Astrocyte (in vitro differentiated cells and primary cell): ENCODE data around the gene SIAE. TPM values are rescaled to one million over a fixed set of nuclear protein-coding genes. Genes with fewer than 3 reads are reported as not detected.

ENCODE experiments used
- DNase-seq: peaks from one replicate; pipeline ENCODE4 v3.0.0-alpha.2; 2010; ENCODE audit warnings: low read depth
- FAIRE-seq: peaks from 2 replicates; lab custom pipeline; 2011; peaks lifted over from hg19 to GRCh38; lab: Jason Lieb, UNC
- H2AFZ ChIP-seq: 2 replicates; pipeline ENCODE4 v1.6.0; 2012; ENCODE audit warnings: low read depth, low read length, inconsistent platforms
- H3K27ac ChIP-seq: 2 replicates; pipeline ENCODE4 v1.5.1; 2011; ENCODE audit warnings: low read depth, low read length, inconsistent platforms
- H3K27me3 ChIP-seq: 2 replicates; pipeline ENCODE4 v1.6.0; 2011; ENCODE audit warnings: low read length, inconsistent platforms; ENCODE audit not compliant: insufficient read depth
- H3K36me3 ChIP-seq: 2 replicates; pipeline ENCODE4 v1.5.1; 2011; ENCODE audit warnings: low read length, inconsistent platforms; ENCODE audit not compliant: insufficient read depth
- H3K4me1 ChIP-seq: 2 replicates; pipeline ENCODE4 v1.5.1; 2011; ENCODE audit warnings: low read length, inconsistent platforms; ENCODE audit not compliant: insufficient read depth
- H3K4me2 ChIP-seq: 2 replicates; pipeline ENCODE4 v1.6.0; 2012; ENCODE audit warnings: low read length, inconsistent platforms
- H3K4me3 ChIP-seq: 2 replicates; pipeline ENCODE4 v1.5.1; 2011; ENCODE audit warnings: low read depth, mild to moderate bottlenecking, low read length, inconsistent platforms; ENCODE audit not compliant: insufficient read depth
- H3K79me2 ChIP-seq: 2 replicates; pipeline ENCODE4 v1.6.0; 2012; ENCODE audit warnings: mild to moderate bottlenecking, low read length, inconsistent platforms; ENCODE audit not compliant: insufficient read depth
- H3K9ac ChIP-seq: 2 replicates; pipeline ENCODE4 v1.6.0; 2012; ENCODE audit warnings: mild to moderate bottlenecking, low read length, inconsistent platforms
- H3K9me3 ChIP-seq: 2 replicates; pipeline ENCODE4 v1.5.1; 2012; ENCODE audit warnings: low read depth, mild to moderate bottlenecking, low read length, inconsistent platforms; ENCODE audit not compliant: insufficient read depth
- H4K20me1 ChIP-seq: 2 replicates; pipeline ENCODE4 v1.6.0; 2012; ENCODE audit warnings: low read length, inconsistent platforms; ENCODE audit not compliant: insufficient read depth
- H3K27ac Mint-ChIP-seq: one replicate; pipeline ENCODE4 v1.8.0; 2021; ENCODE audit warnings: mild to moderate bottlenecking, mixed read lengths; ENCODE audit not compliant: unreplicated experiment
- H3K27me3 Mint-ChIP-seq: one replicate; pipeline ENCODE4 v1.8.0; 2021; ENCODE audit warnings: low read depth, mixed read lengths; ENCODE audit not compliant: unreplicated experiment
- H3K36me3 Mint-ChIP-seq: one replicate; pipeline ENCODE4 v1.8.0; 2021; ENCODE audit warnings: low read depth, mixed read lengths; ENCODE audit not compliant: unreplicated experiment
- H3K4me1 Mint-ChIP-seq: one replicate; pipeline ENCODE4 v1.8.0; 2021; ENCODE audit warnings: low read depth, mixed read lengths; ENCODE audit not compliant: unreplicated experiment
- H3K4me3 Mint-ChIP-seq: one replicate; pipeline ENCODE4 v1.8.0; 2021; ENCODE audit warnings: mild to moderate bottlenecking, moderate library complexity, mixed read lengths; ENCODE audit not compliant: unreplicated experiment
- H3K9me3 Mint-ChIP-seq: one replicate; pipeline ENCODE4 v1.8.0; 2021; ENCODE audit warnings: mild to moderate bottlenecking, mixed read lengths; ENCODE audit not compliant: unreplicated experiment
- CTCF ChIP-seq: IDR thresholded peaks from 2 replicates; pipeline ENCODE4 v1.5.1; 2011; ENCODE audit warnings: low read depth, mild to moderate bottlenecking, inconsistent platforms, low read length, moderate library complexity; ENCODE audit not compliant: insufficient read depth
- EZH2 ChIP-seq: IDR thresholded peaks from 2 replicates; pipeline ENCODE4 v1.6.1; 2012; ENCODE audit warnings: mild to moderate bottlenecking, low read length, inconsistent platforms; ENCODE audit not compliant: insufficient read depth
- total RNA-seq: library from RNA; stranded (reverse); gene quantifications from 2 replicates; pipeline ENCODE4 v1.2.1, GENCODE V29; 2021

Gene SIAE
- total RNA-seq, 1 donor from 2014 or later: 15.4 TPM

GRCh38 chr11:124629961-124630360, 43.6 kb downstream of the SIAE start:
- H3K4me3 ChIP-seq: no peak overlapping the region
- no peaks in the 10 kb centered on the region for H3K9me3 Mint-ChIP-seq
- peaks cover 14% of the 10 kb centered on the region for H3K36me3 Mint-ChIP-seq
- DNase-seq: no peak
- H3K9me3 ChIP-seq: no peaks in the 10 kb centered on the region
- no peaks in the 10 kb centered on the region for H3K27me3 ChIP-seq
- peaks cover 41% of the 10 kb centered on the region for H4K20me1 ChIP-seq
- TF ChIP-seq EZH2 (no peak), CTCF (no peak)
- H3K4me1 ChIP-seq: no peaks in the 10 kb centered on the region
- FAIRE-seq: no peak
- no peak overlapping the region for H3K9ac ChIP-seq
- no peak overlapping the region for H3K27ac ChIP-seq
- peaks cover 50% of the 10 kb centered on the region for H3K36me3 ChIP-seq
- H3K4me3 Mint-ChIP-seq: no peak overlapping the region
- H3K27ac Mint-ChIP-seq: no peak overlapping the region
- H3K4me1 Mint-ChIP-seq: peaks cover 4% of the 10 kb centered on the region
- no peaks in the 10 kb centered on the region for H3K27me3 Mint-ChIP-seq
- H3K79me2 ChIP-seq: peaks cover 26% of the 10 kb centered on the region
- H3K4me2 ChIP-seq: no peak overlapping the region
- H2AFZ ChIP-seq: no peak overlapping the region

DNA sequence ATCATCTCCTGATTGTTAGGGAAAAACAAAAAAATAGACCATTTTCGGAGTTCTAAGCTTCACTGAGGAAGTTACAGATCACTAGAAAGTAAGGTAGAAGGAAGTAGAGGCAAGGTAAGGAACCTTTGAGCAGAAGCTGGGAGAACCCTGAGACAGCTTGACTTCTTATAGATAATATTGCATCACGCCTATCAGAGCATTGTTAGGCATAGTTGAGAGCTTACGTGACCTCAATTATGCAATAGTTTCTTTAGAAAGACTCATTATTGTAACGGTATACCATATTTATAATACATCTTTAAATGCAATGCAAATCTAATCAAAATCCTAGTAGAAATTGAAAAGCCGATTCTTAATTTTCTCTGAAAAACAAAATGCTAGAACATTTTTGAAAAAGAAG, 46.0 kb downstream of the SIAE start:
- no peaks in the 10 kb centered on the region for H3K9me3 ChIP-seq
- H3K27ac ChIP-seq: no peak overlapping the region
- DNase-seq (no peak), FAIRE-seq (no peak)
- H3K27me3 ChIP-seq: no peaks in the 10 kb centered on the region
- H3K79me2 ChIP-seq: peaks cover 49% of the 10 kb centered on the region
- H3K4me3 ChIP-seq: no peak overlapping the region
- Mint-ChIP-seq H3K36me3 (peaks cover 14% of the 10 kb centered on the region), H3K27ac (no peak overlapping the region), H3K4me1 (peaks cover 4% of the 10 kb centered on the region), H3K4me3 (no peak overlapping the region), H3K27me3 (no peaks in the 10 kb centered on the region), H3K9me3 (no peaks in the 10 kb centered on the region)
- TF ChIP-seq EZH2 (no peak), CTCF (no peak)
- H3K4me2 ChIP-seq: no peak overlapping the region
- peaks cover 40% of the 10 kb centered on the region for H3K36me3 ChIP-seq
- H2AFZ ChIP-seq: no peak overlapping the region
- H3K4me1 ChIP-seq: peaks cover 11% of the 10 kb centered on the region
- H3K9ac ChIP-seq: no peak overlapping the region
- peaks cover 51% of the 10 kb centered on the region for H4K20me1 ChIP-seq

- H3K4me1 ChIP-seq: peaks cover 15% of the 10 kb centered on the region
- no peak overlapping the region for H3K4me3 ChIP-seq
- H3K9ac ChIP-seq: no peak overlapping the region
- Mint-ChIP-seq H3K27ac (no peak overlapping the region), H3K9me3 (no peaks in the 10 kb centered on the region), H3K4me1 (peaks cover 4% of the 10 kb centered on the region), H3K4me3 (no peak overlapping the region), H3K27me3 (no peaks in the 10 kb centered on the region), H3K36me3 (peaks cover 7% of the 10 kb centered on the region)
- TF ChIP-seq CTCF: no peak
- no peak for TF ChIP-seq EZH2
- H3K9me3 ChIP-seq: no peaks in the 10 kb centered on the region
- H3K4me2 ChIP-seq: no peak overlapping the region
- peaks cover 44% of the 10 kb centered on the region for H4K20me1 ChIP-seq
- H3K36me3 ChIP-seq: peaks cover 21% of the 10 kb centered on the region
- FAIRE-seq (no peak), DNase-seq (no peak)
- peaks cover 49% of the 10 kb centered on the region for H3K79me2 ChIP-seq
- H3K27ac ChIP-seq: no peak overlapping the region
- H2AFZ ChIP-seq: no peak overlapping the region
- H3K27me3 ChIP-seq: no peaks in the 10 kb centered on the region
These were observed 47.9 kb downstream of the SIAE start for GRCh38 chr11:124625504-124626168.
